HG02610 (cell line): ENCODE data around the gene ADH7.

Experiments
- ATAC-seq: cut with Tn5 transposase; IDR thresholded peaks from one replicate; pipeline ENCODE4 v1.9.1; 2021; ENCODE audit warnings: mild to moderate bottlenecking, moderate library complexity; ENCODE audit not compliant: unreplicated experiment

Gene ADH7

GRCh38 chr4:99435154-99435553, at the start of gene ADH7:
Gene ADH7 (minus strand): TSS chr4:99435342. CDS start chr4:99435233, 109 bp downstream.
- no peak for ATAC-seq

GRCh38 chr4:99483636-99484035, 48.5 kb upstream of the ADH7 start:
- no peak for ATAC-seq

GRCh38 chr4:99473131-99473530, 38.0 kb upstream of the ADH7 start:
- no peak for ATAC-seq

GRCh38 chr4:99471896-99472295, 36.8 kb upstream of the ADH7 start:
- ATAC-seq = no peak

- ATAC-seq = no peak
Measured at GRCh38 chr4:99471349-99471748, 36.2 kb upstream of the ADH7 start.

GRCh38 chr4:99468889-99469288, 33.7 kb upstream of the ADH7 start:
- no peak for ATAC-seq

- ATAC-seq = no peak
Measured at GRCh38 chr4:99467887-99468286, 32.7 kb upstream of the ADH7 start.

- ATAC-seq = no peak
Measured at GRCh38 chr4:99463566-99463965, 28.4 kb upstream of the ADH7 start.

GRCh38 chr4:99462875-99463464, 27.8 kb upstream of the ADH7 start:
- ATAC-seq = peak; percentile 99

- ATAC-seq = no peak
Measured at GRCh38 chr4:99461623-99462401, 26.7 kb upstream of the ADH7 start.

- no peak for ATAC-seq
Measured at GRCh38 chr4:99459546-99460042, 24.5 kb upstream of the ADH7 start.

GRCh38 chr4:99458911-99459447, 23.8 kb upstream of the ADH7 start:
- no peak for ATAC-seq

GRCh38 chr4:99457676-99458075, 22.5 kb upstream of the ADH7 start:
- ATAC-seq = no peak

- ATAC-seq = no peak
Measured at GRCh38 chr4:99457270-99457669, 22.1 kb upstream of the ADH7 start.

- no peak for ATAC-seq
Measured at GRCh38 chr4:99447513-99447912, 12.4 kb upstream of the ADH7 start.

GRCh38 chr4:99447079-99447478, 11.9 kb upstream of the ADH7 start:
- ATAC-seq = peak; percentile 92

- ATAC-seq = no peak
Measured at GRCh38 chr4:99438405-99438780, 3.3 kb upstream of the ADH7 start.

- ATAC-seq = no peak
Measured at GRCh38 chr4:99437723-99438404, 2.7 kb upstream of the ADH7 start.

GRCh38 chr4:99436976-99437722, 2.0 kb upstream of the ADH7 start:
- ATAC-seq = no peak

GRCh38 chr4:99436462-99436861, 1.3 kb upstream of the ADH7 start:
- ATAC-seq = no peak

- ATAC-seq = no peak
Measured at GRCh38 chr4:99430106-99430505, 5.0 kb downstream of the ADH7 start.
